ENCODE results near the gene ZC2HC1B.
"Not testable (repeated sequence)": the region's sequence is repeated elsewhere in the genome, so short reads cannot be mapped to it uniquely, and the experiment has no call there.

The ZC2HC1B gene, protein sequence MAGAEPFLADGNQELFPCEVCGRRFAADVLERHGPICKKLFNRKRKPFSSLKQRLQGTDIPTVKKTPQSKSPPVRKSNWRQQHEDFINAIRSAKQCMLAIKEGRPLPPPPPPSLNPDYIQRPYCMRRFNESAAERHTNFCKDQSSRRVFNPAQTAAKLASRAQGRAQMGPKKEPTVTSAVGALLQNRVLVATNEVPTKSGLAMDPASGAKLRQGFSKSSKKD
- 0 to 0.22 (median 0.11) reads per million in 3 experiments for total RNA-seq

GRCh38 chr6:143864234-143864633, at the start of gene ZC2HC1B:
ZC2HC1B (plus strand) TSS chr6:143864474; CDS start chr6:143864540, 66 bp downstream.
- DNase-seq = no peak

- DNase-seq = no peak
Observed at GRCh38 chr6:143817621-143818020, 46.7 kb upstream of the ZC2HC1B start.

GRCh38 chr6:143821359-143821758, 42.9 kb upstream of the ZC2HC1B start:
- DNase-seq = no peak

DNA sequence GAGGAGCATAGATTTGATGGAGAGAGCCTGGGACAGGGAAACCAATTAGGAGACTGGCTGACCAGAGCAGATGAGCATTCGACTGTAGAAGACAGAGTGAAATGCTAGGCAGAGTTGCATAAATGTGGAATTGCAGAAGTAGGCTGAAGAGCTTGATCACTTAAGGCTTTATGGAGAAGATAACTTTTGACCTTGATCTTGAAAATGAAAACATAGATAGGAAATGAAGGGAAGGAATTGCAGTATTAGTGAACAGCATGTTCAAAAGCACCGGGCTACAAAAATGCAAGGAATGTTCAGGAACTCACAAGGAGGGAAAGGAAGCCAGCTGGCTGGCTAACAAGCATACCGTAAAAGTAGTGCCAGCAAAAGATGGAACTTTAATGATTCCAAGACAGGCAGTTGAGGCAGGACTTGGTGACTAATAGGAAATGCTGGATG, 41.7 kb upstream of the ZC2HC1B start:
- no peak for DNase-seq

GRCh38 chr6:143823548-143823947, 40.7 kb upstream of the ZC2HC1B start:
- DNase-seq = no peak

GRCh38 chr6:143828572-143828971, 35.7 kb upstream of the ZC2HC1B start:
- no peak for DNase-seq

DNA sequence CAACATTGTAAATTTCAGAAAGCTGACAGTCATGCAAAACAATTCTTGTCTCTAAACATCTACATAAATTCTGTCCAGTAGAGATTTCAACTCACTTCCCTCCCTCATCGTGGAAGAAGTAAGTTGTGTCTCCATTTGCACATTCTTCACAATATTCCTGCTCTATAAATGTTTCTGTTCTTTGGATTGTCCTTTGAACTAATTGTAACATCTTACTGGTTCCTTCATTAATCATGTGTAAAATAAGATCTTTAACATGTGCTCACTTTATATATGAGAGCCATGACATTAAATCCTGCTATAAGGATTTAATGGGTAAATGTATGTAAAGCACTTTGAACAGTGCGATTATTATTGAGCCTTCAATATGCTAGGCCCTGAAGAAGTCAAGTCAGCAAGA, 28.1 kb upstream of the ZC2HC1B start:
- no peak for DNase-seq

DNA sequence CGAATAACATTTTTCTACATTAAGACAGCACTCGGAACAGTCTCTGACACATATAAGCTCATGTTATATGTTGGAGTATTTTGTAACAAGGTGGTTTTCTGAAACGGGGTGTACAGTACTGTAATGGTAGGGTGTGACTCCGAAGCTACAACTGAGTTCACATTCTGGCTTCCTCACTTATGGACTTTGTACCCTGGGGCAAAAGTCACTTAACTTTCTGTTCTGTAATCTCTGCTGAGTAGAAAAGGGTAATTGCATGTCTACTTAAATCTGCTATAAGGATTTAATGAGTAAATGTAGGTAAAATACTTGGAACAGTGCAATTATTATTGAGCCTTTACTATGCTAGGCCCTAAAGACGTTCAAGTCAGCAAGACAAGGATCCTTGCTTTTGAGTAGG, 25.9 kb upstream of the ZC2HC1B start:
- no peak for DNase-seq

DNA sequence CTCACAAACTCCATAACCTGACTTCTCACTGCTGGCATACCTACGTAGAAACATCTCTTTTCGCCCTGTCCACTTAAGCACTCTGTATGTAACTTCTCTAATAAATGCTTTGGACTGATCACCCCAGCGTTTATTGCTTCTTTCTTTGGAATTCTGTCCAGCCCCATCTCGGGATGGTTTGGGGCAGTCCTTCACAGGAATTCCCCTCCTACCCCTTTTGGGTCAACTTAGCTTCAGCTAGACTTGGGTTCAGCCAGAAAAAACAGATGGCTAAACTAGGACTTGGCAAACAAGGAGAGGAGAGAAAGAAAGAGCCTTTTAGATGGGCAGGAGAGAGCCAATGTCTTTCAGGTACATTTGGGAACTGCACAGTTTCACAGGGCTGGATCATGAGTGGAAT, 25.1 kb upstream of the ZC2HC1B start:
- DNase-seq = no peak

GRCh38 chr6:143840595-143841265, 23.5 kb upstream of the ZC2HC1B start:
- no peak for DNase-seq

DNA sequence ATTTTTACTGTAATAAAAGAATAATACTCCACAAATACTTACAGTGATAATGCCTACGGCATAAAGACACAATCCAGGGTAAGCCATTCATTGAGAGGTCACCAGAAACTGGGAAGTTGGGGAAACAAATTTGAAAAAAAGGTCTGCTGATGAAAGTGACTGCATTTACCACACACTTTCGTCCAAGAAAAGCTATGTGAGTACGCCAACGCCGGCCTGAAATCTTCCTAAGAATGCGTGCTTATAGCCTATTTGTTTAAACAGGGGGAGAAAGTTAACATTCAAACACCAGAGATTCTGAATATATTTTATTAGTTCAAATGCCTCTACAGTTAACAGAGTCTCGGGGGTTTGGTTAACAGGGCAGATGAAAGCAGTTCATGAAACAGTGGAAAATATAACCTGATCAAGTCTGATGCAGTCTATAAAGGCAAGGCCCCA, 21.8 kb upstream of the ZC2HC1B start:
- DNase-seq = no peak

DNA sequence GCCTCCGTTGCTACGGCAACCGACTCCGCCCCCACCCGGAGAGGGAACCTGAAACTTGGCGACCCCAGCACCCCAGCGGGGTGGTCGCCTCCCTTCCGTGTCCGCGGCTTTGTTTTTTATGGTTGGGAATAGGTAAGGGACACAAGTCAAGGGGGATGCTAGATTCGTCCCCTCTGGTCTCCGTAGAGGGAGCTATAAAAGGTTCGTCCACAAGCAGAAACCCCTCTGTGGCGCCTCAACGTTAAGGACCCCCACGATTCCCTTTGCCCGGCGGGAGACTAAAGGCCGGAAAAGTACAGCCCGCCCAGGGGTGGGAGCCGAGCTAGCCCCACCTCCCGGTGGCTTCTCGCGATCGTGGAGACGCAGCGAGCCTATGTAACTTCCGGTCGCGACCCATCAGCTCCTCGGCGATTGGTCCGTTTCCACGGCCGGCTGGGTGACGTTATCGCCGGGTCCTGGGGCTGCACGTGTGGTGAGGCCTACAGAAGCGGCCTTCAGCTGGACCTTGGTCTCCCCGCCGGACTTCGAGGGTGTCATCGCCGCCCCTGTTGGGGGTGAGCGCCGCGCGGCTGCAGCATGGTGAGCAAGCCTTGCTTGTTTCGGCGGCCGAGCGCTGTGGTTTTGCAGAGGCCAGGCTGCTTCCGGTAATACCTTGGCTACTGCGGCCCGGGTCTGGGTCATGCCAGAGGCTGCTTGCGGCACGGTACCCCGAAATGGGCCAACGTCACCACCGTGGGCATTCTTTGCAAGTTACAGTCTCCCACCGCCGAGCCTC, 21.2 kb upstream of the ZC2HC1B start, which contains the start of gene LTV1:
Gene LTV1 (plus strand): TSS at position 437 of the 775 bp plus-strand sequence. CDS start 140 bp downstream, at position 577.
- DNase-seq = peak; percentile 88

DNA sequence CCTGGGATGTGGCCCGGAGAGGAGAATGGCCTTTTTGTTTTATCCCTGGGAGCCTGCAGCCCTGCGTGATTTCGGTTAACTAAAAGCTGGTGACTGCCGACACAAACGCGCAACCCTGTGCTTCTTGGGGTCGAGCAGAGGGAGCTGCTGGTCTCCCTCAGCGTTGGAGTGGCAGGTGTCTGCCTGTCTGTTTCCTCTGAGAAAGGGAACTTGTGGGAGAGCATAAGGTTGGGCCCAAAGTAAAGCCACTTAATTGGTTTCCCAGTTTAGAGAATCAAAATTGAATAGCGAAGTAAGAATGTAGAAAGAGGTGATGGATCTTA, 20.6 kb upstream of the ZC2HC1B start:
- DNase-seq = no peak

- DNase-seq = peak; percentile 1
Observed at GRCh38 chr6:143844006-143844405, 20.3 kb upstream of the ZC2HC1B start.

- DNase-seq = no peak
Observed at GRCh38 chr6:143845033-143845432, 19.2 kb upstream of the ZC2HC1B start.

- not testable (repeated sequence) for DNase-seq
Observed at GRCh38 chr6:143851706-143852105, 12.6 kb upstream of the ZC2HC1B start.

GRCh38 chr6:143855057-143855456, 9.2 kb upstream of the ZC2HC1B start:
- DNase-seq = not testable (repeated sequence)

DNA sequence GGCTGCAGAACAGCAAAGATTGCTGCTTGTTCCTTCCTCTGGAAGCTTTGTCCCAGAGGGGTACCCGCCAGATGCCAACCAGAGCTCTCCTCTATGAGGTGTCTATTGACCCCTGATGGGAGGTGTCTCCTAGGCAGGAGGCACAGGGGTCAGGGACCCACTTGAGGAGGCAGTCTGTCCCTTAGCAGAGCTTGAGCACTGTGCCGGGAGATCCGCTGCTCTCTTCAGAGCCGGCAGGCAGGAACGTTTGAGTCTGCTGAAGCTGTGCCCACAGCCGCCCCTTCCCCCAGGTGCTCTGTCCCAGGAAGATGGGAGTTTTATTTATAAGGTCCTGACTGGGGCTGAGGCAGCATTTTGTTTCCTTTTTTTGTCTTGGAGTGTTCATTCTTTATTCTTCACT, 7.5 kb upstream of the ZC2HC1B start:
- DNase-seq = not testable (repeated sequence)

DNA sequence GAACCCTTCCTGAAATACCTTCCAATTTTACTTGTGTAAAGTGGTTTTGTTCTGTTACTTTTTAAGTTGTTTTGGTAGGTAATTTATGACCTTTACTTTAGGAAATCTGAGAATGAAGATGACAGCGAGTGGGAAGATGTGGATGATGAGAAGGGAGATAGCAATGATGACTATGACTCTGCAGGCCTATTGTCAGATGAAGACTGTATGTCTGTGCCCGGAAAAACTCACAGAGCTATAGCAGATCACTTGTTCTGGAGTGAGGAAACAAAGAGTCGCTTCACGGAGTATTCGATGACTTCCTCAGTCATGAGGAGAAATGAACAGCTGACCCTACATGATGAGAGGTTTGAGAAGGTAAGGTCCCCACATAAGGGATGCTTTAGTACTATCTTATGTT, 6.6 kb upstream of the ZC2HC1B start:
- DNase-seq = no peak

GRCh38 chr6:143859891-143860660, 4.2 kb upstream of the ZC2HC1B start:
- DNase-seq = no peak

DNA sequence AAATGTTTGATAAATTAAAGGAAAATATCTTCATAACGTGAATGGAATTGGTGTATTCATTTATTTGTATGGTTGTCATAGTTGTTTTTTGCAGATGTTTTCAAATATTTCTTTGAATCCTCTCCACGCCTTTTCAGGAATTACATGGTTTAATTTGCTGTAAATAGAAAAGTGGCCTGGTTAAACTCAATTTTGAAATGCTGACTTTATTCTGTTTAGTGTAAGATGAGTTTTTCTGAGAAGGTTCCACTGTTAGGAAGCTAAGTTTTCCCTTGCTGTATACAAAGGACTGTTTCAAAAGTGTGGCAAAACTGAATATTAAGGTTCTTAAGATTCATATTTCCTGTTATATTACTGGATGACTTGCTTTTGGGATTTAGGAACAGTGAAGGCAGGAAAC, 503 bp upstream of the ZC2HC1B start:
- DNase-seq = no peak

DNA sequence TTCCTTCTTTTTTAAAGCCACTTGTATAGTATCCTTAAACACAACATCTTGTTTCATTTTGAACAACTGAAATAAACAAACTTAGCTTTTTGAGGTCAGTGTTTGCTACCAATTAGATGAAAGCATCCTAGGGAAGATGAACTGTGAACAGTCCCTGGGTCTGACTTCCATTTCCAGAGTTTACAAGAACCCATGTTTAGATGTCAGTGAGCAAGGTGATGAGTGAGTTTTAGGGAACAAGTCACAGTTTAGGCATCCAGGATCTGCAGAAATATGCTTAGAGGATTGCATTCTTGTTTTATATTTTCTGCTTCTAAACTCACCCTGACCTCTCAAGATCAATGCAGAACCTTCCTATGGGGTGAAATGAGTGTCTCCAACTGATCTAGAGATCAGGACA, 3.0 kb downstream of the ZC2HC1B start:
- DNase-seq = no peak

DNA sequence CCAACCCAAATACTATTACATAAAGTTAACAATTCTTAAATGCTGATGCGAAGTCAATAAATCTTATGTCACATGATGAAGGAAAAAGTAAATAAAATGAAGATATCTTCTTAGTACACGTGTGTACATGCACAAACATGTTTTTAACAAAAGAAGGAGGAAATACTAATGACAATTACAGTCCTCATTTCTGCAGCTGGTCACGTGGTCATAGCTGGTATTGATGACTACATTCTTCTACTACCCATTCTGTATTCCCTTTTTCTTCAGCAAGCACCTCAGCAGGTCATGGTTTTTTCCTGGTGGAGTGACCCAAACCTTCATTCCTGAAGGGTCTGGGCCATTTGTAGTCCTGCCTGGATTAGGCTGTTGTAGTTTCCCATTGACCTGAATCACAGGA, 4.5 kb downstream of the ZC2HC1B start:
- not testable (repeated sequence) for DNase-seq
